ENCODE measurements around the gene SKOR1.

SKOR1 gene

DNA sequence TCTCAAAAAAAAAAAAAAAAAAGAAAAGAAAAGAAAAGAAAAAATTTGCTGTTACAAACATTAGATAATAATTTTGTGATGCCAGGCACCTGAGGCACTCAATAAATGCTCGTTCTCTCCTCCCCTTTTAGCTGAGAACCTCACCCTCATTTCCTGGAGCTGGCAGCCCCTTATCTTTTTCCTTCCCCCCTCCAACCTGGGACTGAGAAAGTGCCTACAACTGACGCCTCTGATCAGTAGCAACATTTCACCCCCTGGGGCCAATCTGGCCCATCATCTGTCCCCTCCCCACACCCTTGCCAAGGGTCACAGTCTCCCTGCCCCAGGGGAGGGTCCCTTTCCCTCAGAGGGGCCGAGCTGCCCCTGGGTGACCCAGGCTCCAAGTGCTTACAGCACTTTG lies 27.1 kb downstream of the SKOR1 start:
- no peak for DNase-seq (ENCODE audit: low read depth)

DNA sequence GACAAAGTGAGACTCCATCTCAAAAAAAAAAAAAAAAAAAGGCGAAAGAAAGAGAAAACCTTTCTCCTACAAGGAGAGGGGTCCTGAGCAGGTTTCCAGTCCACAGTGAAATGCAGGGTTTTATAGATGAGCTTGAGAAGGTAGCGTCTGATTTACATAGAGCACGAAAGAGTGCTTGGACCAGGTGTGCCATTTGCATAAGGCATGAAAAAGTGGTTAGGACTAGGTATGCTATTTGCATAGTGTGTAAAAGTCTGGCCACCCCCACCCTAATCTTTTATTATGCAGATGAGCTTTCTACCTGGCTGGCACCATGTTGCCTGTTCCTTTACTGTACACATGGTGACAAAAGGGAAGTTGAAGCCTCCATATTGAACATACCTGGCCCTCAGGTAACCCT lies 28.1 kb downstream of the SKOR1 start:
- DNase-seq (ENCODE audit: low read depth): no peak

DNA sequence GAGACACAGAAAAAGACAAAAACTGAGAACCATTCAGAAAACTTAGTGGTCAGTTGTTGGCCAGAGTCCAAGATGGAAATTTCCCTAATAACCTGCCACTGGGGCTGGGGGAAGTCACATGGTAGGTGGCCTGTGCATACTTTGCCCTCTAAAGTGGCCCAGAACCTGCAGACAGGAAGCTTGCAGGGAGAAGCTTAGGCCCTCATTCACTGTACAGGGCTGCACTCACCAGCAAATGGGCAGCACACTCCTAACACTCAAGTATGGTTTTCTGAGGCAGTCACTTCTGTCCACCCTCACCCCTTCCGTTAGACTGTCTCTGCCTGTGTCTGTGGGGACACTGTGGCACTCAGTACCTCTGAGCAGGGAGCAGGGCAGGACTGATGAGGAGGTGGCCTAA lies 29.0 kb downstream of the SKOR1 start:
- no peak for DNase-seq (ENCODE audit: low read depth)

DNA sequence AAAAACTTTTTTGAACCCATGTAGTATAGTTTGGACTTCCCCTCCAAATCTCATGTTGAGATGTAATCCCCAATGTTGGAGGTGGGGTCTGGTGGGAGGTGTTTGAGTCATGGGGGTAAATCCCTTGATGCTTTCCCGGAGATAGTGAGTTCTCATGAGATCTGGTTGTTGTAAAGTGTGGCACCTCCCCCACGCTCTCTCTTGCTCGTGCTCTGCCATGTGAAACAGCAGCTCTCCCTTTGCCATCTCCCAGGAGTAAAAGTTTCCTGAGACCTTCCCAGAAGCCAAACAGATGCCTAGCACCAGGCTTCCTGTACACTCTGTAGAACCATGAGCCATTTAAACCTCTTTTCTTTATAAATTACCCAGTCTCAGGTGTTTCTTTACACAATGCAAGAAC lies 30.5 kb downstream of the SKOR1 start:
- DNase-seq (ENCODE audit: low read depth): no peak

DNA sequence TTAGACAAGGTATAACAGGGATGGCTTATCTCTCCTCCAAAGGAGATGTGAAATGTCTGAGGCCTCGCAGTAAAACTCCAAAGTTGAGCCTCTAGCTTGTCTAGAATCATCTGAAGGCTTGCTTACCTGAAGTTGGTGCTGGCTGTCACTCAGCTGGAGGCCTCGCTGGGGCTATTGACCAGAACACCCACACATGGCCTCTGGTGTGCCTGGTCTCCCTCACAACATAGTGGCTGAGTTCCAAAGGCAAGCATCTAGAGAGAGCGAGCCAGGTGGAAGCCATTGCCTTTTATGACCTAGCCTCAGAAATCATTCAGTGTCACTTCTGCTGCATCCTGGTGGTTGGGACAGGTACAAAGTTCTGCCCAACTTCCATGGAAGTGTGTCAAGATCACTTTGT lies 31.9 kb downstream of the SKOR1 start:
- no peak for DNase-seq (ENCODE audit: low read depth)

DNA sequence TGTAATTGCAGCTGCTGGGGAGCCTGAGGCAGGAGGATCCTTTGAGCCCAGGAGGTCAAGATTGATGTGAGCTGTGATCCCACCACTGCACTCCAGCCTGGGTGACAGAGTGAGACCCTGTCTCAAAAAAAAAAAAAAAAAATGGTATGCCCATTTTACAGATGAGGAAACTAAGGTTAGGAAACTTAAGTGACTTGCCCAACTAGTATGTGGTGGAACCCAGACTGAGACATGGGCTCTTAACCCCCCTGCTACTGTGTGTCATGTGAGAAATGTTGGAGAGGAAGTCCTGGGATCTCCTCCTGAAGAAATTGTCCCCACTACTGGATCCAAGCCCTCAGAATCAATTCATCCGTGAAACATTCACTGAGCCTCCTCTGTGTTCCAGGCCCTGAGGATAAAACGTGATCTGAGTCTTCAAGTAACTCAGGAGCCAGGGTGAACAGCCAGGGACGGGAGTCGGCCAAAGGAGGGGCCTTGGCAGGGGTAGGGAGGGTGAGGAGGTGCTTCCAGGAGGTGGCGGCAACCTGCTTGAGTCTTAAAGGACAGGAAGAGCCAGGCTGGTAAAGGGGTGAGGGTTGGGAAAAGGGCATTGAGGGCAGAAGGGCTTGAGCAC lies 34.1 kb downstream of the SKOR1 start:
- DNase-seq (ENCODE audit: low read depth): no peak

DNA sequence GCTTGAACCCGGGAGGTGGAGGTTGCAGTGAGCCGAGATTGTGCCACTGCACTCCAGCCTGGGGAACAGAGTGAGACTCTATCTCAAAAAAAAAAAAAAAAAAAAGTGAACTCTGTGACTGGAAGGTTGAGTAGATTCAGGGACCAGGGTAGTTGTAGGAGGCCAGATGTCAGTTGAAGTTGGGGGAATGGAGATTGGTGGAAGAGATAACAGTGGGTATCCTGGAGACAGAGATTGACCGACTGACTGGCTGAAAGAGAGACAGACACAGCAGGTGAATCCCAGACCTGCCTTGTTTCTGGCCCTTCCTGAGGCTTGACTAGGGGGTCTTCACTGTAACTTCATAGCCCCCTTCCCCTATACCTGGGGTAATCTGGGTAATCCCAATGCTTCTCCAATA lies 36.7 kb downstream of the SKOR1 start:
- DNase-seq (ENCODE audit: low read depth): no peak

DNA sequence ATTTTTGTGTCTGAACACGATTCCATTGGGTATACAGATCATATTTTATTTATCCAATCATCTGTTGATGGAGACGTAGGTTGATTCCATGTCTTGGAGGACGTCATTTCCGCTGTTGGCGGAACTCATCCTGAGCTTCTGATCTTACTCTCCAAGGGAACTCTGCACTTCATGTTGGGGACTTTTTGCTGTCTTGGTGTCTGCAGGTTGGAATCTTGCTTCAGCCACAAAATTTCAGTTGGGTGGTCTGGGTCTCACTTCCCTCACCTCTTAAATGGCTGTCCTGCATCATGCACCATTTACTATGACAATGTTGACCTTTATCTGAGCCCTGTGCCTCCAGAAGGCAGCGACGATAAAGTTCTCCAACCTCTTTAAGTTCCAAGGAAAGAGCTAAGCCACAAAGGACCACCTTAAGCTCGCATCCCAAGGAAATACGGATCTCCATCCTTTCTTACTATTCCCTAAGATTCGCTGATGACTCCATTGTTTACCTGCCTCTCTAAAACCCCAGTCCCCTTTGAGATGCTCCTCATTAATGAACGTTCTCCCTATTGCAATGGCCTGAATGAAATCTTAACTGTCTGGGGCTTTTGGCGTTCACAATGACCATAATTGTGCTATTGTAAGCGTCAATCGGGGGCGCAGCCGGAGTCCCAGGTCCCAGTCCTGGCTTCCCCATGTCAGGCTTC lies 37.6 kb downstream of the SKOR1 start:
- no peak for DNase-seq (ENCODE audit: low read depth)

DNA sequence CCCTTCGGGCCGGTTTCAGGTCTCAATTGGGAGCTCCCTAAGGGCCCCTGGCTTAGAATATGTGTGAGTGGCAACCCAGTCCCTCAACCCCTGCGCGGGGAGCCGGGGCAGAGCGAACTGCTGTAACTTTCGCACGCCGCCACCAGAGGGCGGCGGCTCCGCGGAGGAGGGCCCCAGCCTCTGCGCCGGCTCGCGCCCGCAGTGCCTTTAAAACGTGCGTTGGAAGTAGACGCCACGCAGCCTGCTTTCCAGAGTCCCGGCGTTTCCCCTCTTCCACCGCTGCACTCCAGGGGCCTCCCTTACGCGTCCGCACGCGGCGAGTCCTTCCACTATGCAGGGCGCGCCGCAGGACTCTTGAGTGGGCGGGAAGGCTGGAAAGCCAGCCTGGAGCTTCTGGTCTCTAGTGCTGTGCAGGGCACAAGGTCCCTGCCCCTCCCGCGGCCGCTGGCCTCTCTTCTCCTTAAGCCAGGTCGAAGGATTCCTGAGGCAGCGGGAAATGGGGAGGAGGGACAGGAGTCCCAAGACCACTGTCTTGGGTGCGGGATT lies 38.2 kb downstream of the SKOR1 start:
- peak; percentile 47 for DNase-seq (ENCODE audit: low read depth)

DNA sequence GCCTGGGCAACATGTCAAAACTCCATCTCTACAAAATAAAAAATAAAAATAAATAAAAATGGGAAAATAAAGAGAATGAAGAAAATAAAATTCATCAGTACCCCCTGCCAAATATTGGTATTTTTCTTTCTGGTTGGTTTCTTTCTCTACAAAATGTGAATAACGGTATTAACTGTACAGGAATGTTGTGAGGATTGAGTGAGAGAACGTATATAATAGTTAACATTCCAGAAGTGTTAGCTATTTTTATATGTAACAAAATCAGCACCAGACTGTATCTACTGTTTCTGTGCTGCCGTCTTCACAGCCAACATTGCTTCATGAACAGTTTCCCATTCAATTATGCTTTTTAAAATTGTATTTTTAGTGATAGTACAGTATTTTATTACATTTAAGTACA lies 40.0 kb downstream of the SKOR1 start:
- no peak for DNase-seq (ENCODE audit: low read depth)

DNA sequence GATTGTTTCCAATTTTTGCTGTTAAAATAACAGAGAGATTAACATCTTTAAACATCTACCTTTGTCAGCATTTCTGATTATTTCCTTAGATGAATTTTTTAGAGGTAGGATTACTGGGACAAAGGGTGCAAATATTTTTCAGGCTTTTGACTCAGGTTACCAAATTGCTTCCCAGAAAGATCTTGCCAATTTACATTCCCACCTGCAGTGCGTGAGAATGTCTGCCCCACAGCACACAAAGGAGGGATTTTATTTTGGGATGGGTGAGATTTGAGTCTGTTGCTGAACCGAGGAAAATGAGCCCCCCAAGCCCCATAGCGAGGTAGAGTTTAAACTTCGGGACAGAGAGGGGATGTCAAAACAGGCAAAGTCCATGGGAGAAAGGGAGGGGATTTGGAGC lies 40.5 kb downstream of the SKOR1 start:
- no peak for DNase-seq (ENCODE audit: low read depth)

DNA sequence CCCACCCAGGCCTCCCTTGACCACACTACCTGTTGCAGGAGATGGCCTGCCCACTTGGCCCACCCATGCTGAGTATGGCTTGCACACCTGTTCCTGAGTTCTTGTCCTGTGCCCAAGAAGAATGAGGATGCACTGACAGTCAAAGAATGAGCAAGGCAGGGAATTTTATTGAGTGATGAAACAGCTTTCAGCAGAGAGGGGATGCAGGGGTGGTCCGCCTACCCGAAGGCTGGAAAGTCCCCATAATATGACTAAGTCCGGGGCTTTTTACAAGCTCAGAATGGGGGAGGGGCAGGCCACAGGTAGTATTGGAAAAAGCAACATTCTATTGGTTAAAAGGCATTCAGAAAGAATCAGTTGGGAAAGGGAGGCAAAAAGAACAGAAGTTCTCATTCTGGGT lies 44.4 kb downstream of the SKOR1 start:
- DNase-seq (ENCODE audit: low read depth): no peak

DNA sequence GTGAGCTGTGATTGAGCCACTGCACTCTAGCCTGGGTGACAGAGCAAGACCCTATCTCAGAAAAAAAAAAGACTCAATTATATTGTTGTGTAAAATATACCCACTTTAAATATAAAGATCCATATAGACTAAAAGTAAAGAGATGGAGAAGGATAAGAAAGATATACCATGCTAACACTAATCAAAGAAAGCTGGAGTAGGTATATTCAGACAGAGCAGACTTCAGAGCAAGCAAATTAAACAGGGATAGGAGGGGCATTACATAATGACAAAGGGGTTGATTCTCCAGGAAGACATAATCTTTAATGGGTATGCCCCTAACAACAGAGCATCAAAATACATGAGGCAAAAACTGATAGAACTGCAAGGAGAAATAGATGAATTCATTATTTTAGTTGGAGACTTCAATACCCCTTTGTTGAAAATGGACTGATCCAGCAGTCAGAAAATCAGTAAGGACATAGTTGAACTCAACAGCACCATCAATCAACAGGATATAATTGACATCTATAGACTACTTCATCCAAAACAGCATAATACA lies 45.6 kb downstream of the SKOR1 start:
- DNase-seq (ENCODE audit: low read depth): no peak

DNA sequence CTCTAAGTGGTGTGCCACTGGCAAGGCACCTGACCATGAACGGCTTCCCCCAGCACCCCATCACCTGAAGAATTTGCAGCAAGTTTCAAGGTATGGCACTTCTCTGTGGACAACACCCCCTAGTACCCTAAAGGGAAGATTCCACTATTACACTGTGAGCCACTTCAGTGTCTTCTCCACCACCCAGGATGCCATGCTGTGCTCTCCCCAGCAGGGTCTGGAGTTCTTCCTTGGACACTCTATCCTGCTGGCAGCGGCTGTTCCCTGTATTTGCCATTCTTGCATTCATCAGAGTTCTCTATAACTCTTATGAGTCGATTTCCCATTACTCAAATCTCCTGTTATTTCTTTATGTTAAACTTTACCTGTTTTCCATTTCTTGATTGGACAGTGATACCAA lies 48.5 kb downstream of the SKOR1 start:
- DNase-seq (ENCODE audit: low read depth): no peak

DNA sequence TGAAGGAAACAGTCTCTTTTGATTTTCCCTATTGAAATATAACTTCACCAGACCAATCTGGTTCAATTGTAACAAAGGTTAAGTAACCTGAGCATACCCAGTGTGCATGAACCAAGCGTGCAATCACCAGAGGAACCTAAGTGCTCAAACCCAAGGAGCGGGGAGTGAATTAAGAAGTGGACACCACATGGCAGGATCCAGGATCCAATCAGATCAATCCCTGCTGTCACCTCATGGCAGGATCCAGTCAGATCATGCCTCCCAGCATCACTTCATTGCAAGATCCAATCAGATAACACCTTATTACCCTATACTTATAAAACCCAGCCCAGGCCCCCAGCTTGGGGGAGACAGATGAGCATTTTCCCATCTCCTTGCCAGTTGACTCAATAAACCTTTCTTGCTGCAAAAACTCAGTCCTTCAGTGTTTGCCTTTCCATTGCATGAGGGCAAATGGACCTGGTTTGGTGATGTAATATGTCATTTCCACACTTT lies 53.5 kb downstream of the SKOR1 start:
- DNase-seq (ENCODE audit: low read depth): no peak

DNA sequence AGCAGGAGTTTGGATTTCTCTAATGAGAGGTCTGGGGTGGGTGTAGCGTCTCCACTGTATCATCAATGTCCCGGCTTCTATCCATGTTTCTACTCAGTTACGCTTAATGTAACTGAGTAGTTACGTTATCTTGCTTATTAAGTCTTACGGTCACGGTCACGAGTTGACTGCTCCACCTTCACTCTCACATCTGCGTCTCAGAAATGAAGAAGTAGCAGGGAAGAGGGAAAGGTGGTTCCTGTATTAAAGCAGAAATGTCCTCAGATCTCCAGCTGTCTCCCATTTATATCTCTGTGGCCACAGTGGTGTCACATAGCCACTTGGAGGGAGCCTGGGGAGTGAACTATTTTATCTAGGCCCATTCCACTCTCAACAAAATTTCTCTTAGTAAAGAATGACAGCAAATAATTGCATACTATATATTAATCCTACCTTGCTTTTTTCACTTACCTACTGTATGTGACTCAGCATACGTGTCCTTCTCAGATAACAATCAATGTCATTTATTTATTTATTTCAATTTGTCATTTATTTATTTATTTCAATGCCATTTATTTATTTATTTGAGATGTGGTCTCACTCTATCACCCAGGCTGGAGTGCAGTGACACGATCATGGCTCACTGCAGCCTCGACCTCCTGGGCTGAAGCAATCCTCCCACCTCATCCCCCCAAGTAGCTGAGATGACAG lies 54.3 kb downstream of the SKOR1 start:
- DNase-seq (ENCODE audit: low read depth): no peak

DNA sequence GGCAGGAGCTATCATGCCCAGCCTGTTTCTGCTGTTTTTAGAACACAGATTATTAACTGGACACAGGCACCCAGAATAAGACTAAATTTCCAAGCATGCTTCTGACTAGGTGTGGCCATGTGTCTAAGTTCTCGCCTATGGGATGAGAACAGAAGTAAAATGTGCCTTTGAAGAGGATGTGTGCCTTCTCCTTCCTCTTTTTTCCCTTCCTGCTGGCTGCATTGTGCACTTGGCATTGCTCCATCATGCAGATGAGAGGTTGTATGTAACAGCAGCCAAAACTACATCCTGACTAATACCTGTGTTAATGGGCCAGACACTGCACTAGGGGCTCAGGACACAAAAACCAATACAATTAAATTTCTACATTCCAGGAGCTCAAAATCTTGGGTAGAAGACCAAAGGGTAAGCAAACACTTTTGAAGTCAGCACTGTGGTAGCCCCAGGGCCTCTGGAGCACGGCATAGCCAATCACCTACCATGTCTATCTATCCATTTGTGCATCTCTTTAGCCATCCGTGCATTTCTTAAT lies 55.4 kb downstream of the SKOR1 start:
- no peak for DNase-seq (ENCODE audit: low read depth)

DNA sequence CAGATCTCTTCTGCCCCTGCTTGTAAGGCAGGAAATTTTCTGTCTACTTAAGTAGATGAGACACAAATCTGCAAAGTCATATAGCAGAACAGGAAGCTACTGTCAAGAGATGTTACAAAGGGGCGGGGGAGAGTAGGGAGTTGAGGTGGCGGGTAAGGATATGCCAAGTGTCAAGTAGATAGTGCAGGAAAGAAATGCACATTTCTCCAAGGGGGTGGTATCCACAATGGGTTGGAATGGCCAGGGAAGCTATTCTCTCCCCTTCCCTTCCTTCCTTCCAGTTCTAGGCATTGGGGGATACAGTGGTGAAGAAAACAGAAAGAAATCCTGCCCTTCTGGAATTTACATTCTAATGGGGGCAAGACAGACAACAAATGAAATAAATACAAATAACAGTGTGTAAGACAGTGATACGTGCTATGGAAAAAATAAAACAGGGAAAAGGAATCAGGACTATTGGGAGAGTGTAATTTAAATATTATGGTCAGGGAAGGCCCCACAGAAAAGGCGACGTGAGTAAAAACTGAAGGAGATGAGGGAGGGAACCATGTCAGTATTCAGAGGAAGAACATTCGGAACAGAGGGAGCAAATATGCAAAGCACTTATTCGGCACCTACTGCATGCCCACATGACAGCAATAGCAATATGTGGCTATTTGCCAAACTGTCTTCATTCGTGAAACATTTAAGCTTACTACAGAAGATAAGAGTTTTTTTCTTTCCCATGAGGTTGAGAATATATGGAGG lies 57.4 kb downstream of the SKOR1 start:
- no peak for DNase-seq (ENCODE audit: low read depth)

DNA sequence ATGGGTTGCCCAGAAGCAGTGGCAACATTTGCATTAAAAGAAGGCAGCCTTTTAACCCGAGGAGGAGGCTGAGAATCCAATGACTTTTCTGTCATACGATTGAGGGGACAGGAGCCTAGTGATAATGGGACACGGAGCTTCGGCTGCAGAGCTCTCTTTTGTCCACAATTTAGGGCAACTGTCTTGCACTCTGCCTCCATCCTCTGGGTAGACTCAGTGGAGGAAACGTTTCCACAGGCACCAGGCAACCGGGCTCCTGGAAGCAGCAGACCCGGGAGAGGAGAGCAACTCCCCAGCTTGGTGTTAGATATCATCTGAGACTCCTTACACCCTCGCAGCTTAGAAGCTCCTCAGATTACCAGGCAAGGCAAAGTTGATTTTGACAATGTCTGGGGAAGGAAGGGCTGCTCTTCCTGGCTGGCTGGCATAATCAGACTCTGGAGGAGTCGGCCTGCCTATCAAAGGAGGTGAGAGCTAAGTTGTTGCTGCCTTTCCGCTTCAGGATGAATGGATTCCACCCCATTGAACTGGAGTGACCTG lies 58.0 kb downstream of the SKOR1 start:
- no peak for DNase-seq (ENCODE audit: low read depth)

DNA sequence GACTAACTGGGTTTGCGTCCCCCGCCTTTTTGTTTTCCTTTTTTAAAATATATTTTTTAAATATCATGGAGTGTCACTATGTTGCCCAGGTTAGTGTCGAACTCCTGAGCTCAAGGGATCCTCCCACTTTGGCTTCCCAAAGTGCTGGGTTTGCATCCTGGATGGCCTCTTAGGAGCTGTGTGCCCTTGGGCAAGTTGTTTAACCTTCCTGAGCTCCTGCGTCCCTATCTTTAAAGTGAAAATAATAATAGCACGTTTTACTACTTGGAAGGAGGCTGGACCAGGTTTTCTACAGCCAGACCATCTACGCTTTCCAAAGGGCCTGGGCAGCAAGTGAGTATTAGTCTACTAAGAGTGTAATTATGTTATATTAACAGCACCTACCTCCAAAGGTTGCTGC lies 58.7 kb downstream of the SKOR1 start:
- no peak for DNase-seq (ENCODE audit: low read depth)

Measured in stimulated activated CD8-positive, alpha-beta memory T cell treated with anti-CD3 and anti-CD28 coated beads, Interleukin-12 subunit alpha, Interleukin-12 subunit beta, amount 100 ng/mL, for 4 hours (primary cell).